GM21717 (cell line): ENCODE results near the gene CDC42BPG.

Source experiments
- ATAC-seq: cut with Tn5 transposase; IDR thresholded peaks from one replicate; pipeline ENCODE4 v1.9.1; 2021; ENCODE audit warnings: mild to moderate bottlenecking, moderate library complexity; ENCODE audit not compliant: unreplicated experiment

CDC42BPG gene

DNA sequence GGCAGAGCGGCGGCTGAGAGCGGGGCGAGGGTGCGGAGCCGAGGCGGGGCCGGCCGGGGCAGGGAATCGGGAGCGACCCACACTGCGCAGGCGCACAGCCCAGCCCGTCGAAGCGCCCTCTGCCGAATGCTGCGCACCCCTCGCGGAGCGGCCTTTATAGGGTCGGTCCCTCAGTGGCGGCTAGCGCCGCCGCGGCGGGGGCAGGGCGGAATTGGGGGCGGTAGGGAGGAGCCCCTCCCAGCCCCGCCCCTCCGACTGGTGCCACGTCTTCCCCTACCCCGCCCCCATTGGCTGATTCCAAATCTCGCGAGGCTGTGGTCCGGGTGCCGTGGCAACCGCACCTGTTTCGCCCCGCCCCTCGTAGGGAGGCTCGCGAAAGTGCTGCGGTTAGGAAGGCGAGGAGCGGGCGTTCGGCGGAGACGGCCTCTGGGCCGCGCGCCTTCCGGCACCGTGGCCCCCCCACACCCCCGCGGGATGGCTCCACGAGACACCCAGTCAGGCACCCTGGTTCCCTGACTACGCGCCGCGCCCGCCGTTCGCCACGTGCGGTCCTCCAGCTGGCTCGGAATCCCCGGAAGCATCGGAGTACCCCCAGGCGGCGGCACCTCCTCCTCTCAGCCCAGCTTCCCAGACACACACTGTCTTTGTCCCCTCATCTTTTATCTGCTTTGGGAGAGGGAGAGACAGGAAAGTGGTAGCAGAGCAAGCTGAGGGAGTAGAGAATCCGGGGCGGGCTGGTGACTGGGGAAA, 34.2 kb upstream of the CDC42BPG start, which contains the start of gene EHD1:
TSS of gene EHD1 (minus strand) at position 128 of the 750 bp plus-strand sequence. CDS start 157 bp downstream, outside the sequence.
- ATAC-seq: peak; percentile 60

GRCh38 chr11:64878223-64878493, 33.7 kb upstream of the CDC42BPG start:
- ATAC-seq: peak; percentile 14

DNA sequence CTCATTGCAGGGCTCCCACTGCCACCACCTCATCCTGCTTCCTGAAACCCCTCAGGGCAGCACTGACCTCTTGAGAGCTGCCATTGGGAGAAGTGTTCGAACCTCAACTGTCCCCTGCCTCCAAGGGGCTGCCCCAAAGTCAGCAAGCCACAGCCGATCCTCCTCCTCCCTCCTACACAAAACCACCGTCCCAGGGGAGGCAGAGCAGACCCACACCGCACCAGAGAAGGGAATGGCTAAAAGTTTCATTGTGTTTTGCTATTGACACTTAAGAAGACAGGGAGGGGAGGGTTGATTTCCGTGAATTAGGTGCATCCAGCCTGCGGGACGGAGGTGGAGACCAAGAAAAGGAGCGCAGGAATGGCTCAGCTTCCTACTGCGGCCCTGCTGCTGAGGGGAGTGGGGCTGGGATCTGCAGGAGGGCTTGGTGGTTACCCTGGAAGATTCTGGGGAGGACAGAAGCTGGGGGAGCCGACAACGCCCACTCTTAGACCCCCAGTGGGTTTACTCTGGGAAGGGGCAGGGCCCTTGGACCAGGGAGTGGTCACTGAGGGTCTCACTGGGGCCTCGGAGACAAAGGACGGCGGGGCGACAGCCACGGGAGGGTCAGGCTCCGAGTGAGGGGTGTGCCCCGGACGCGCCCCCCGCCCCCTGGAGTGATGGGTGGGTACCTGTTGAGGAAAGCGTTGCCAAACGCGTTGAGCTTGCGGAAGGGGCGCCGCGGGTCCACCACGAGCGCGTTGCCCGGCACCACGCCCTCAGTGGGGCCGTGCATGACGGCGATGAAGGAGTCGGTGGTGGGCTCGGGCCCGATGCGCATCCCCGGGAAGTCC, 33.2 kb upstream of the CDC42BPG start:
- ATAC-seq: no peak

DNA sequence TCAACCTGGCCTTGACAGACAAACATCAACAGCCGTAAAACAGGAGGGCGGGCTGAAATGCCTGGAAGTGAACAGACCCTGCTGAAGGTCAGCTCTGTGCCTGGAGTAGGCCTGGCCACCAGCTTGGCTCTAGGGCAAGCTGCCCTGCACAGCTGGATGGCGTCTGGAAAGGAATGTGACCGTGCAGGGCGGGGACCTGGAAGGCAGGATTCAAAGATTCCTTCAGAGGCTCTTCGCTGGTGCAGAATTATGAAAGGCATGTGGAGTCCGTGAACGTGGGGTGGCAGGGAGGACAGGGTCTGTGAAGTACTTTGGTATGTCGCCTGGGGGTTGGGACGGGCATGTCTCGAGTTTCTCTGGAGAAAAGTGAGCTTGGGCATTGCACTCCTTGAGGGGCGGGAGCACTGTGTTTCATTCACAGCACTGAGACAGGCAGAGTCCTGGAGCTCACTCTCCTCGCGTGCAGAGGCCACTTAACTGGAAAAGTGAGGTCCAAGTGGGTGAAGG, 32.4 kb upstream of the CDC42BPG start:
- ATAC-seq: no peak

DNA sequence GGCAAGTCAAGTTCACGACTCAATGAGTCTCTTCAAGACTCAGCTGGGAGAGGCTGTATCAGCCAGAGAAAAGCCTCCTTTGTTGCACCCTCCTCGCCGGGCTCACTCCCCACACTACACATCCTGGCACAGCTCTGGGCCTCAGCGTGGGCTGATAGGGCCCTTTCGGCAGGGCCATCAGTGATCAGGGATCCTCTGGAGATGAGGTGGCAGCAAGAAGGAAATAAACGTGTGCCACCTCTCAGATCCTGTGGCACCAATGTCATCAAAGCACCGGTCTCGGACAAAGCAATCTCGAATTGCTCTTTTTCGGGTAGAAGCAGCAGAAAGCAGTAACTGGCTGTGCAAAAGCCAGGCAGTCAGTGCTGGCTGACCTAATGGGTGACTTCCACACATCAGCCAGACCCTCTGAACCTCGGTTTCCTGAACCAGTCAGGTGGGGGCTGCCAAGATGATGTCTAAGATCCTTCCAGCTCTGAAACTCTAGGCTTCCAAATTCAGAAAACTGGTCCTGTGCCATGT, 31.8 kb upstream of the CDC42BPG start:
- ATAC-seq: no peak

DNA sequence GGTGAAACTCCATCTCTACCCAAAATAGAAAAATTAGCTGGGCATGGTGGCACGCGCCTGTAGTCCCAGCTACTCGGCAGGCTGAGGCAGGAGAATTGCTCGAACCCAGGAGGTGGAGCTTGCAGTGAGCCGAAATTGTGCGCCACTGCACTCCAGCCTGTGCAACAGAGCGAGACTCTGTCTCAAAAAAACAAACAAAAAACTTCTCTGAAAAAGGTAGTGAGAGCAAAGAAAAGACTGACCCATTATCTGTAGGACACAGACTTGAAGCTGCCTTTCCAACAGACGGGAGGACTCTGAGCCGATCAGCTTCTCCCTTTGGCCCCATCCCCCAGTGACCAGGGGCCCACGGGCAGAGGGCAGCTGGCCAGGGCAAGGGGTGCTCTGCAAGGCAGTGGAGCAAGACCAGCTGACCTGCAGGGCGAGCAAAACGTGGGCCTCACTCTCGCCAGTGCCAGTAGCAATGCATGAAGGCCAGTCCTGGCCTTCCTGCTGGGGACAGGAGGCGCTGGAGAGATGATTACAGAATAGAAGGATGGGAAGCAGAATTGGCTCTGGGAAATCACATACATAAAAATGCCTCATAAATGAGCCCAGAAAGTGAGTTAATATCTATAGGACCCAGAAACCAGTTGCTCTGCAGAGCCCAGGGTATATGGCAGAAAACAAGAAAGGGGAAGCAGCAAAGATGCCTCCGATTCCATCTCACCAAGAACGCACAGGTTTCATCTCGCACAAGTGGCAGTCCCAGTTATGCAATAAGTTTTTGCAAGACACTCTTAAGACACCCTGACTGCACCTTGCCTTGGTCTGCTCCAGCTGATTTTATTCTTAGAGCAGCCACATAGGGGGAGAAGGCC, 31.1 kb upstream of the CDC42BPG start:
- ATAC-seq: no peak

- no peak for ATAC-seq
Observed at GRCh38 chr11:64874308-64875240, 30.1 kb upstream of the CDC42BPG start.

GRCh38 chr11:64872790-64873488, 28.5 kb upstream of the CDC42BPG start:
- no peak for ATAC-seq

DNA sequence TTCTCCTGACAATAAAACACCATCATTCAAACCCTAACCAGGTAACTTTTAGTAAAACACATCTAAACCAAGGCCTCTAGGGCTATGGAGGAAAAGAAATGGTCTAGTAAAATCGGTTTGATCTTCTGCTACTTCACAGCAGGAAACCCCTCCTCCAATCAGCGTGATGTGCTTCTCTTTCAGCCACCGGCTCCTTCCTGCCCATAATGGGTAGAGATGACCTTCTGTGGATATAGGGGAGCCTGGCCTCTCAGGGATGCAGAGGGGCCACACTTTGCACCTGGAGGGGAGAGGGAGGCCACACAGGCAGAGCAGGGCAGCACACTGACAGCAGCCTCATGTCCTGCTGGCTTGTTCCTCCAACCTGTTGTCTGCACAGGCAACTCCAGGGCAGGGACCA, 27.0 kb upstream of the CDC42BPG start:
- no peak for ATAC-seq

- no peak for ATAC-seq
Observed at GRCh38 chr11:64870893-64871466, 26.5 kb upstream of the CDC42BPG start.

DNA sequence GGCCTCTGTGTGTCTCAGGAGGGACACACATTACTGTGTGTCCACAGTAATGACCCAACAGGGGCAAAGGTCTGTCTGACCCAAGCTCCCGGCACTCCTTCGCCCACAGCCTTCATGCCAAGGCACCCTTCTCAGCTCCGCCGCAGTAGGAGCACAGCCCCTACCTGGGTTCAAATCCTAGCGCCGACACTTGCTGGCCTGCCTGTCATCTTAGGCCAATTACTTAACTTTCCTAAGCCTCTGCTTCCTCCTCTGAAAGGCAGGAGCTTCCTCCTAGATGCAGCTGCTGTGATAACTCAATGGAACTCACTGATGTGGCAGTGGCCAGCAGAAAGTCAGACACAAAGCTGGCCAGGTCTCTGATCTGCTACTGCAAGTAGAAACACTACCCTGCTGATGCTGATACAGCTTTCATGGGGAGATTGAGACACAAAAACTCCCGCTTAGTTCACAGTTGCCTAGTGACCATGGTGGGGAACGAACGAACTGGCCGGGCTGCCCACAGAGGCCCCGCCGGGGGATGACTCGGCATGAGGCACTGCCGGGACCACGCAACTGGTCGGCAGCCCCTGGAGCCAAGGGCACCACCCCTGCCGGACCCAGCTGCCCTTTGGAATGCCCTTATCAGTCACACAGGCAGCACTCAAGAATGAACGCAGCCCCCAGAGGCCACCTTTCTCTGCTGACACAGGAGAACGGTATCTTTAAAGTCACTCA, 25.9 kb upstream of the CDC42BPG start:
- ATAC-seq: no peak

- no peak for ATAC-seq
Observed at GRCh38 chr11:64869571-64870175, 25.2 kb upstream of the CDC42BPG start.

DNA sequence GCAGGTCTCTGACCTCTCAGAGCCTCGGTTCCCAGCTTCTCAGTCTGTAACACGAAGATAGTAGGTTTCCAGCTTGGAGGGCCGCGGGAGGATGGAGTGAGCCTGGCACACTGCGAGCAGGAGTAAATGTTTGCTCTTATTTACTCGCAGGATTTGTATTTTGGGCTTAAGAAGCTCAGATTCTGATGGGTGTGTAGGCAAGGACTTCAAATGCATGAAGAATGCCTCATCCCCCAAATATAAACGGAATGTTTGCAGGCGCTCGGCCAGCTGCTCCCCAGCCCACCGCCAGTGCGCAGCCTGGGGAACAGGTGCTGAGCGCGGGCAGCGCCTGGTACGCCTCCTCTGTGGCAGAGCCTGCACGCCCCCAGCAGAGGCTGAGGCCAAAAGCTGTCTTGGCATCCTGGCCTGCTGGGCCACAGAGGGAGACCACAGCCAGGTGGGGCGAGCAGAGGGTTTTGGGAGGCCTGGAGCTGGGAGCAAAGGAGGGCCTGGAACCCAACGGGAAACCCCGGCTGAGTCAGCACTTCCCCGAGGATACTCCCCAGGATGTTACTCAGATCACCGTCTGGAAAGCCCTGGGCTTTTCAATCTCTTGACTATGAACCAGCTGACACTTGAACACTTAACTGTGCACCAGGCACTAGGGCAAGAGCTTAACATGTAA, 24.6 kb upstream of the CDC42BPG start:
- no peak for ATAC-seq

GRCh38 chr11:64867748-64868462, 23.5 kb upstream of the CDC42BPG start:
- ATAC-seq: no peak

- ATAC-seq: no peak
Observed at GRCh38 chr11:64866173-64866491, 21.7 kb upstream of the CDC42BPG start.

- ATAC-seq: no peak
Observed at GRCh38 chr11:64865286-64866172, 21.1 kb upstream of the CDC42BPG start.
